Esophagus muscularis mucosa (tissue), 4 donors: ENCODE measurements around the gene LRP3. TPM values are rescaled to one million over a fixed set of nuclear protein-coding genes. Genes with fewer than 3 reads are reported as not detected.

Experiments
- DNase-seq: peaks from one replicate; pipeline ENCODE4 v3.0.0-alpha.2; 2017; ENCODE audit errors: extremely low spot score
- H3K27ac ChIP-seq, 4 donors: fragments of 200-600 bp; sonication (generic); replicated peaks in 1 of 4; 1 replicate in 3 of 4; 2 replicates in 1 of 4; pipeline ENCODE4 v1.5.1; 2016 to 2019; ENCODE audit warnings: mild to moderate bottlenecking in 1 of 4
- H3K27me3 ChIP-seq, 4 donors: fragments of 200-600 bp; sonication (generic); one replicate each; pipeline versions ENCODE4 v1.5.1 to v1.6.0; 2016 to 2019
- H3K36me3 ChIP-seq, 4 donors: fragments of 200-600 bp; sonication (generic); one replicate each; pipeline ENCODE4 v1.5.1; 2016 to 2019
- H3K4me1 ChIP-seq, 4 donors: fragments of 200-600 bp; sonication (generic); one replicate each; pipeline ENCODE4 v1.5.1; 2016 to 2019
- H3K4me3 ChIP-seq, 4 donors: fragments of 200-600 bp; sonication (generic); 1 replicate in 2 of 4; 2 replicates in 2 of 4; pipeline ENCODE4 v1.5.1; 2016 to 2019; ENCODE audit warnings: mild to moderate bottlenecking in 4 of 4, moderate library complexity in 1 of 4
- H3K9me3 ChIP-seq, 4 donors: fragments of 200-600 bp; sonication (generic); 1 replicate in 3 of 4; 2 replicates in 1 of 4; pipeline ENCODE4 v1.5.1; 2016 to 2019
- CTCF ChIP-seq, 3 experiments: fragments of 200-600 bp in 2 of 3; fragments of 450-650 bp in 1 of 3; sonication (generic) in 2 of 3; IDR thresholded peaks; one replicate each; pipeline ENCODE4 v1.5.1; 2017 to 2019; ENCODE audit warnings: antibody characterized with exemption in 3 of 3, mild to moderate bottlenecking in 2 of 3, moderate library complexity in 1 of 3
- EP300 ChIP-seq: sonication (generic); formaldehyde crosslinking; IDR thresholded peaks from one replicate; pipeline ENCODE4 v1.6.1; 2017; ENCODE audit warnings: antibody characterized with exemption
- POLR2A ChIP-seq: fragments of 450-650 bp; IDR thresholded peaks from one replicate; pipeline ENCODE4 v1.6.1; 2017; ENCODE audit warnings: antibody characterized with exemption, moderate library complexity, mild to moderate bottlenecking, low read depth
- POLR2AphosphoS5 ChIP-seq, 2 donors: sonication (generic); formaldehyde crosslinking; IDR thresholded peaks; one replicate each; pipeline ENCODE4 v1.6.1; 2017; ENCODE audit warnings: antibody characterized with exemption in 2 of 2
- WGBS: methylation state at CpG from one replicate; pipeline ENCODE4 v1.1.5; 2018; 5-methylcytosine and 5-hydroxymethylcytosine counted together
- intact Hi-C: fragments of 100-400 bp; cut with DNase I; formaldehyde crosslinking; loops from one replicate; pipeline ENCODE4 v1.15.1; 2023
- total RNA-seq, 4 donors: library from RNA; depleted of rRNA; stranded (reverse); fragments of >200 nt; gene quantifications; one replicate each; pipeline versions ENCODE4 v1.1.0 to v1.2.1, GENCODE V29; 2016

Gene LRP3
- total RNA-seq, 4 donors from 2014 or later: 34.5 to 76.7 (median 62.6) TPM

DNA sequence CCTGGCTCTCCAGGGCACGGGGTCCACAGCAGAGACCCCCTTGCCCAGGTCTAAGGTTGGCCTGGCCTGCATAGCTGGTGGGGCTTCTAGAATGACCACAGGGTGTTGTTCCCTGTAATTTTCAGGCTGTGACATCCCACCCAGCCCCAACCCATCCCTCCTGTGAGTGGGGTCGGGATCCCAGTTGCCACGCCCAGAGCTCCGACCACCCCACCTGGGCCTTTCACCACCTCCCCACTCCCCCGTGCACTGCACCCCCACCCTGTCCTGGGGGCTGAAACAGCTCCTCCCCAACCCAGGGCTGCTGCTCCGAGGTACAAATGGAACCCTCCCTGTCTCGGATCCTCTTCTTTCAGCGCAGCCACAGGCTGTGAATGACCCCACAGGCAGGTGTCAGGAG lies 40.0 kb downstream of the LRP3 start:
- no peaks in the 10 kb centered on the region for H3K36me3 ChIP-seq
- TF ChIP-seq POLR2A: no peak
- DNase-seq: no peak
- intact Hi-C loops: loop anchor here (10.0 kb wide), 1 partner anchor 541 kb away; no protein-coding TSS in a partner anchor
- H3K9me3 ChIP-seq: peaks cover 0 to 1% (median under 1%) of the 10 kb centered on the region in 4 donors
- peaks cover 0 to 52% (median 2%) of the 10 kb centered on the region in 4 donors for H3K27me3 ChIP-seq
- H3K4me1 ChIP-seq: peaks cover 0 to 7% (median 2%) of the 10 kb centered on the region in 4 donors
- H3K27ac ChIP-seq: no peak overlapping the region
- WGBS: 78% methylated on average over 8 of the region's 8 CpGs
- no peak overlapping the region for H3K4me3 ChIP-seq

DNA sequence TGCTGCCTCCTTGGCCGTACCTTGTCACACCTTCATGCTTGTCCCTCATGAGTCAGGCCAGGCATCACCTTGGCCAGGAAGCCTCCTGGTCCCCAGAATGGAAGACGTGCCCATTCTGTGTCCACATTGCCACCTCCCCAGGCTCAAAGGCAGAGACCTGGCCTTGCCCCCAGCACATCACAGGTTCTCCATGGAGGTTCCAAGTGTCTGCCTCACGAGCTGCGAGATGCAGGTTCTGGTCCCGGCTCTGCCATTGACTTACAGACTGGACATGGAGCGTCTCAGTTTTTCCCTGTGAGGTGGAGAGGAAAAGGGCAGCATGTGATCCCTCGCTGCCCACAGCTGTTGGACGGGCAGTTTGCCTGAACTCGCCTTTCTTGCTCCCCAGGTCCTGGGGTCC lies 40.6 kb downstream of the LRP3 start:
- TF ChIP-seq EP300 (no peak), CTCF (IDR thresholded peaks at IDR 0.05) (no peak), POLR2AphosphoS5 (IDR thresholded peaks at IDR 0.05) (no peak), POLR2A (no peak)
- Histone ChIP-seq H3K4me3 (no peak overlapping the region), H3K9me3 (no peaks in the 10 kb centered on the region), H3K27me3 (peaks cover 0 to 45% (median 2%) of the 10 kb centered on the region in 4 donors), H3K27ac (no peak overlapping the region), H3K36me3 (no peaks in the 10 kb centered on the region), H3K4me1 (peaks cover 0 to 7% (median 2%) of the 10 kb centered on the region in 4 donors)
- intact Hi-C loops: loop anchor here (5.0 to 10.0 kb wide), 2 partner anchors 68 to 540 kb away; partner anchors contain the start of gene CEBPA
- 63% methylated on average over 5 of the region's 9 CpGs for WGBS
- no peak for DNase-seq

- H3K27me3 ChIP-seq: peaks cover 0 to 43% (median 2%) of the 10 kb centered on the region in 4 donors
- no peaks in the 10 kb centered on the region for H3K36me3 ChIP-seq
- no peaks in the 10 kb centered on the region for H3K9me3 ChIP-seq
- peak; percentile 96 for DNase-seq
- no peak overlapping the region for H3K27ac ChIP-seq
- 87% methylated on average over 20 of the region's 30 CpGs for WGBS
- no peak overlapping the region for H3K4me3 ChIP-seq
- intact Hi-C loops: loop anchor here (5.0 to 10.0 kb wide), 2 partner anchors 67 to 539 kb away; partner anchors contain the start of gene CEBPA
- TF ChIP-seq POLR2AphosphoS5 (IDR thresholded peaks at IDR 0.05) (peak in 1 of 2 donors; percentile 10), CTCF (IDR thresholded peaks at IDR 0.05) (peak; percentile 83 to 94 (median 85)), EP300 (no peak)
- H3K4me1 ChIP-seq: peaks cover 0 to 7% (median 2%) of the 10 kb centered on the region in 4 donors
Measured at GRCh38 chr19:33235269-33235995, 41.3 kb downstream of the LRP3 start.

DNA sequence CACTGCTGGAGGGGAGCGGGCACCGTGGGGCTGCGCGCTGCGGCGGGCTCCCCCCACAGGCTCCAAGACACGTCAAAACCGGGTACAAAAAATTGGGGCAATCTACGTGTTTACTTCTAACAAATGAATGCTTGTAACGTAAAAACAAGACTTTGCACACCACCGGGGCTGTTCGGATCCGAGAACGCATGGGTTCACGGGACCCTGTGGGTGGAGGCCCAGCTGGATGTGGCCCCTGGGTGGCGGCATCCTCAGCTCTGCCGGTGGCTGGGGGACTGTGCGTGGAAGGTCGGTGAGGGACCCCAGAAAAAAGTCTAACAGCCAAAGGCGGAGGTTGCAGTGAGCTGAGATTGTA lies 41.8 kb downstream of the LRP3 start:
- H3K27me3 ChIP-seq: peaks cover 0 to 46% (median 2%) of the 10 kb centered on the region in 4 donors
- intact Hi-C loops: loop anchor here (5.0 to 10.0 kb wide), 2 partner anchors 66 to 539 kb away; partner anchors contain the start of gene CEBPA
- H3K36me3 ChIP-seq: no peaks in the 10 kb centered on the region
- no peak overlapping the region for H3K27ac ChIP-seq
- no peak overlapping the region for H3K4me3 ChIP-seq
- TF ChIP-seq CTCF (IDR thresholded peaks at IDR 0.05) (no peak), EP300 (no peak), POLR2AphosphoS5 (IDR thresholded peaks at IDR 0.05) (no peak), POLR2A (no peak)
- no peaks in the 10 kb centered on the region for H3K9me3 ChIP-seq
- 91% methylated on average over 20 of the region's 20 CpGs for WGBS
- DNase-seq: no peak
- peaks cover 0 to 7% (median 2%) of the 10 kb centered on the region in 4 donors for H3K4me1 ChIP-seq

GRCh38 chr19:33236696-33237390 lies 42.7 kb downstream of the LRP3 start:
- DNase-seq: no peak
- Histone ChIP-seq H3K27ac (no peak overlapping the region), H3K4me3 (no peak overlapping the region), H3K9me3 (no peaks in the 10 kb centered on the region), H3K27me3 (peaks cover 0 to 54% (median 2%) of the 10 kb centered on the region in 4 donors), H3K4me1 (peaks cover 0 to 14% (median 10%) of the 10 kb centered on the region in 4 donors), H3K36me3 (no peaks in the 10 kb centered on the region)
- WGBS: 79% methylated on average over 8 of the region's 16 CpGs
- intact Hi-C loops: loop anchor here (5.0 to 10.0 kb wide), 2 partner anchors 65 to 538 kb away; partner anchors contain the start of gene CEBPA
- TF ChIP-seq EP300 (no peak), CTCF (IDR thresholded peaks at IDR 0.05) (no peak), POLR2AphosphoS5 (IDR thresholded peaks at IDR 0.05) (no peak), POLR2A (no peak)
